GM18873 (cell line): Measurements from ENCODE around the gene PCDHB1.

ENCODE experiments used
- ATAC-seq: cut with Tn5 transposase; IDR thresholded peaks from one replicate; pipeline ENCODE4 v1.9.1; 2021; ENCODE audit warnings: mild to moderate bottlenecking, moderate library complexity, moderate number of reproducible peaks; ENCODE audit not compliant: unreplicated experiment, low FRiP score

Gene PCDHB1

GRCh38 chr5:141050622-141051520, at the start of gene PCDHB1:
TSS of gene PCDHB1 (plus strand) at chr5:141051374. CDS start at chr5:141051471, 97 bp downstream.
- no peak for ATAC-seq

- no peak for ATAC-seq
Observed at GRCh38 chr5:141001446-141001843, 49.7 kb upstream of the PCDHB1 start.

- no peak for ATAC-seq
Observed at GRCh38 chr5:141001844-141002604, 49.1 kb upstream of the PCDHB1 start.

- no peak for ATAC-seq
Observed at GRCh38 chr5:141002605-141002965, 48.6 kb upstream of the PCDHB1 start.

- no peak for ATAC-seq
Observed at GRCh38 chr5:141003031-141003430, 48.1 kb upstream of the PCDHB1 start.

GRCh38 chr5:141003791-141004611, 47.2 kb upstream of the PCDHB1 start:
- no peak for ATAC-seq

- ATAC-seq, result no peak
Observed at GRCh38 chr5:141007791-141008190, 43.4 kb upstream of the PCDHB1 start.

GRCh38 chr5:141010047-141010793, 41.0 kb upstream of the PCDHB1 start:
- ATAC-seq, result no peak

- ATAC-seq, result no peak
Observed at GRCh38 chr5:141017943-141018342, 33.2 kb upstream of the PCDHB1 start.

- ATAC-seq, result no peak
Observed at GRCh38 chr5:141022384-141022783, 28.8 kb upstream of the PCDHB1 start.

GRCh38 chr5:141031006-141031405, 20.2 kb upstream of the PCDHB1 start:
- no peak for ATAC-seq

- no peak for ATAC-seq
Observed at GRCh38 chr5:141032626-141033025, 18.5 kb upstream of the PCDHB1 start.

GRCh38 chr5:141039061-141039460, 12.1 kb upstream of the PCDHB1 start:
- ATAC-seq, result no peak

GRCh38 chr5:141039517-141039916, 11.7 kb upstream of the PCDHB1 start:
- ATAC-seq, result no peak

GRCh38 chr5:141040093-141040770, 10.9 kb upstream of the PCDHB1 start:
- no peak for ATAC-seq

GRCh38 chr5:141040771-141041426, 10.3 kb upstream of the PCDHB1 start:
- ATAC-seq, result no peak

- ATAC-seq, result no peak
Observed at GRCh38 chr5:141041427-141041785, 9.8 kb upstream of the PCDHB1 start.

- no peak for ATAC-seq
Observed at GRCh38 chr5:141042555-141042954, 8.6 kb upstream of the PCDHB1 start.

GRCh38 chr5:141051521-141051866, 320 bp downstream of the PCDHB1 start:
- no peak for ATAC-seq
